GM19452 (cell line): Measurements from ENCODE around the gene ACVR1C.
"Not testable (repeated sequence)": the region's sequence is repeated elsewhere in the genome, so short reads cannot be mapped to it uniquely, and the experiment has no call there.

Experiments
- ATAC-seq: cut with Tn5 transposase; IDR thresholded peaks from one replicate; pipeline ENCODE4 v1.9.1; 2021; ENCODE audit not compliant: unreplicated experiment

ACVR1C gene

GRCh38 chr2:157587576-157587975, 41.1 kb downstream of the ACVR1C start:
- no peak for ATAC-seq

GRCh38 chr2:157574165-157574564, 54.5 kb downstream of the ACVR1C start:
- no peak for ATAC-seq

DNA sequence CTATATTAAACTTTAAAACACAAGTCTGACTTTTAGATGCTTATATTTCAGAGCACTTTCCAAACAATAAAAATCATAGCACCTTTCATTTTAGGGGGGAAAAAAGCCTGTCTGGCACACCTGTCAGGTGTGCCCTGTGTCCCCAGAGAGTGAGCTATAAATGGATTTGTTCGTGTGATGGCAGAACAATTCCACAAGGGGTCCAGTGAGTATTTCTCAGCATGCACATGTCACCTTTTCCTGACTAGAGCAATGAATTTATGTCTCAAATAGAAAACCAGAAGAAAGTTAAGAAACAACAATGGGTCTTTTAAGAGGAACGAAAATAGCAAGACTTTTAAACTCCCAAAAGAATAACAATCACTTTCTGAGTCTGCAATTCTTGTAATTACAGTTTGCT, 55.9 kb downstream of the ACVR1C start:
- ATAC-seq, result peak; percentile 67

- not testable (repeated sequence) for ATAC-seq
Measured at GRCh38 chr2:157566623-157567022, 62.0 kb downstream of the ACVR1C start.

- ATAC-seq, result not testable (repeated sequence)
Measured at GRCh38 chr2:157566113-157566512, 62.6 kb downstream of the ACVR1C start.

DNA sequence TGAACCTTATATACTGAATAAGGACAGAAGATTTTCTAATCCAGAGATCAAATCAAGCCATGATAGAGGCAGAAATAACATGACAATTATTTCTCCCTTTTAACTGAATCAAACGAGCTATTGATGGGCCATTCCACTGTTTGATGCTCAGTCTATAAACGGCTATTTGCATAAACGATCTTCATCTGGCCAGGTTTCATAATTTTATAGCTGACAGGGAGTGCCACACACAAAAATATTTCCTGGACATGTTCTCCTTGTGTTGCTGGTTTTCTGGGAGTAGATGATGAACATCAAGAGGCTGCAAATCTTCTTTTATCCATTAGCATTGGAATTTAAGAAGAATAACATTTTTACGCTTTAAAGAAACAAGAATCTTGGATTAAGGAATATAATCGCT, 63.1 kb downstream of the ACVR1C start:
- ATAC-seq, result no peak

- no peak for ATAC-seq
Measured at GRCh38 chr2:157559890-157560289, 68.8 kb downstream of the ACVR1C start.

DNA sequence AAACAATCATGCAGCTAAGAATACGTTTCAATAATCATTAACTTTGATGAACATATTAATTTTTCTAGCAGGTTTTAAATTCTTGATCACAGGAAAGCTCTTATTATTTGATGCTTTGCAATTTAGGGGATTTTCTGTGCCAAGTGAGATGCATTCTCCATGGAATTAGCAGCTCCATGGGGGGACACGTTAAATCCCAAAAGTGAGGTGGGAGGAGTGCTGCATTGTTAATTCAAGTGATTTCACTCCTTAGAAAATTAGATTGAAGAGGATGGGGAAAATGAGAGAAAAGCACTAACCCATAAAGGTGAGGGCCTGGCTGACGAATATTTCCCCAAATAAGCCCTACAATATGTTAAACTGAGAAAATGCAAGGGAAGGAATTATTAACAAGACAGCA, 69.2 kb downstream of the ACVR1C start:
- no peak for ATAC-seq

DNA sequence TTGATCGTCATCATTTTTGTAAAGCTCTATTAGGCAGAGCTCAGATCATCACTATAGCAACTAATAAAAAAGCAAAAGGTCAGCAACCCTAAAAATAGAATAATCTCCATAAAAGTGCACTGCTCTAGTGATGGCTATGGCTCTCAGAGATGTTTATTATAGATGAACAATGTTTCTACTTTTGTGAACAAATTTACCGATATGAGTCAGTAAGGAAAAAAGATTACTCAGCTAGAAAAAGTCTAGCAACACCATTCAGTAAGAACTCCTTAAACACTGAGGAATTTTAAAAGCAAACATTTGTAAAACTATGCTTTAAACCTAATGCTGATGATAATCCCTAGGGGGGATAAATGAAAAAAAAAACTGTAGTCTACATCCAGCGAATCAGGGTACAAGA, 69.6 kb downstream of the ACVR1C start:
- no peak for ATAC-seq

GRCh38 chr2:157557770-157558169, 70.9 kb downstream of the ACVR1C start:
- no peak for ATAC-seq

- no peak for ATAC-seq
Measured at GRCh38 chr2:157540102-157540501, 88.6 kb downstream of the ACVR1C start.

GRCh38 chr2:157538064-157538463, 90.6 kb downstream of the ACVR1C start:
- no peak for ATAC-seq

DNA sequence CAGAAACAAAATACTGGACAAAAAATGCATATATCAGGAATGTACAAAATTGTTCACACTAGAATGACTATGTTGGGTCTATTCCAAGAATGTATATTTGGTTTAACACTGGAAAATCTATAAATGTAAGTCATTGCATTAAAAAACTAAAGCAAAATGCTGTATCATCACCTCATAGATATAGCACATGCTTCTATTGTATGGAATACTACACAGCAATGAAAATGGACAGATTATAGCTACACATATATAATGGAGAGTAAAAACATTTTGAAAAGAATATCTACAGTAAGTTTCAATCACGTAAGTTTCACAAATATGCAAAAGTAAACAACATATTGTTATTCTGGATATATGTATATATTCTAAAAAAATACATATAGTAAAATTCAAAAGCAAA, 91.8 kb downstream of the ACVR1C start:
- no peak for ATAC-seq

DNA sequence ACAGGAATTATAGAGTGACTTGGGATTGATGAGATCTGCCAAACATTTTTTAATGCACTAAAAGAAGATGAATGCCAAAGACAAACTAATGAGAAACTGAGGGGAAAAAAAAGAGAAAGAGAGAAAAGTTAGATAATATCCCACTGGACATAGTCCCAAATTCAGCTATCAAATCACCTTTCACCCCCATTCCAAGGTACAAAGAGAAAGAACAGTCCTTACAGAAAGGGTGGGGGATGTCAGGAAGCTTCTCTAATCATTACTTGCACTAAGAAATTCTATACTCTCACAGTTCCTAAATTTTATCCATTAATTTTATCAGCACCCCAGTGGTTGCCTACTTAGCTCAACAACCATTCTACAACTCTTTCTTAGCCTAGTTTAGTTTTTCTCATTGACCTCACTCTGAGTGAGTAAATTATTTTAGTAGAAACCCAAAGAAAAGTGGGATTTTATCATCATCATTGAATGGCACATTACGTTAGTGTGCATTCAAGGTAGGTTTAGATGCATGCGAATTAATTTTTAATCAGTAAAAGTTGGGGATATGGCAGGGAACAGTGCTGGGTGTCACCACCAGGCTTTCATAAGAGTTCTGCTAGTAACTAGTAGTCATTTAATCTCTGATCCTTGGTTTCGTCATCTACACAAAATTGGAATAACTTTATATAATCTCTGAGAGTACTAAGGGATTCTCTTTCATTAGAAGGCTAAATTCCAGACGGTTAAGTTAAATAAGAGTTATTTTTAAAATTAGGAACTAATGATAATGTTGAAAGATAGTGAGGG, 99.5 kb downstream of the ACVR1C start:
- ATAC-seq, result no peak

DNA sequence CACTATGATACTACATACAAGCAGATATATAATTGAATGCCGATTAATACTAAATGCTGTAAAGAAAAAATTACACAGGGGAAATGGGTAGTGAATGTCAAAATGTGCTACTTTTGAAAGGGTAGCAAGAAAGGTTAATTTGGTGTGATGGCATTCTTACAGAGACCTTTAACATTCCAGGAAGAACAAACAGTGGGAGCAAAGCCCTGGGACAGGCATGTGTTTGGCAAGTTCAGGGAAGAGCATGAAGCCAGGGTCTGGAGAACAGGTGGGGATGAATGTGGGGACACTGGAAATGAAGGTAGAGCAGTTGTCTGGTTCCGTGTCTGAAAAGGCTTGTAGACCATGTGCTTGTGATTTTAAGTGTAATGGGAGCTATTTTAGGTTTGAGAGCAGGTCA, 102.6 kb downstream of the ACVR1C start:
- ATAC-seq, result no peak

DNA sequence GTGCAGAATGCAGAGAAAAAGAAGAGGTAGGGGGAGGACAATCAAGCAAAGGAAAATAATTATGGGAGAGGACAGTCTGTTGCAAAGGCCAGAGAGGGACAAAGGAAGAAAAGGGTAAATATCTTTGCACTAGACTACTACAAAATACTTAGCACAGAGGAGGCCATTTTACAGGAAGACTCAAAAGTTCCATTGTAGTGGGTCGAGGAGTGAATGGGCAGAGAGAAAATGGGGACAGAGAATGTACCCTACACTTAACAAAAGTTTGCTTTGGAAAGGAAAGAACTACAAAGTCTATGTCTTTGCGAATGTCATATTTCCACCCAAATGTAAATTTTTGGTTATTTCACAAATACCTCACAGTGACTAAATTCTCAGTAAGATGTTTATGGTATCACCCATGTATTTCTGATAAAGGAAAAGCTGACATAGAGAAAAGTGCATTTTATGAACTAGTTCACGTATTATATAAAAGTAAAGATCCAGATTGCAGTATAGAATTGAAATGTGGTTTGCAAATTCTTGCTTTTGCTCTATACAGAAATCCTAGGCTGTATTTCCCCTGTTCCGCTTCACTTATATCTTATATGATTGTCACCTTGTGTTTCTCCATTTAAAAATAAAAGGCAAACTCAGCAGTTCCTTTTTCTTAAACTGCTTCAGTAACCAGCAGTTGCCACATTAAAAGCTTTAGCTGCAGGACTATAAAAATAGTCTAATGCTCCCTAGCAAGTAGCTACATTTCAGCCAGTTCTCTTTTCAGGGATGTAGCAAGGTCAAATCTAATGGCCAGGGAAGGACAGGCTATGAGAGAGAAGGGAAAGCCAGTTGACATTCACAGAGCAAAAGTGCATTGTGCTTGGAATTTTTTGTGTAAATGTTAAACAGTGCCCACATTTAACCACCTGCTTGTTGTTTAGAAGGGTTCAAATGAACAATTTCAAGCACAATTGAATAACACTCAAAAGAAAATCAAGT, 105.1 kb downstream of the ACVR1C start:
- ATAC-seq, result no peak

GRCh38 chr2:157514966-157515365, 113.7 kb downstream of the ACVR1C start:
- ATAC-seq, result not testable (repeated sequence)

GRCh38 chr2:157509744-157510143, 118.9 kb downstream of the ACVR1C start:
- ATAC-seq, result no peak

DNA sequence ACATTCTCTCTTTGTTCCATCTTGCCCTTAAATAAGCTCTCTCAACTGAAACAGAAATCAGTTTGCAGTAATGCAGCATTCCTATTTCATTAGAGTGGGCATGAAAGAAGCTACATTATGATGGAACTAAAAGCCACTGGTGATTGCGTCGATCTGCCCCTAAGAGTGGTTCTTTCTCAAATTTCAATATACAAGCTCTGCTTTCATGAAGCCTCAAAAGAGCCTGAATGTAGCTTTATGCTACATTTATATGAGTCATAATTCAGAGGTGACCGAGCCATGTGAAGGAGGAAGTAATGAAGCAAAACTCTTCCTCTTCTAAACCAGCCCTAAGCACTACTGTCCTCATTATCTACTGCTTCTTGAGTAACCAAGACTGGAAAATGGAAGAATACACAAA, 120.0 kb downstream of the ACVR1C start:
- no peak for ATAC-seq

- no peak for ATAC-seq
Measured at GRCh38 chr2:157506586-157506985, 122.1 kb downstream of the ACVR1C start.

- ATAC-seq, result no peak
Measured at GRCh38 chr2:157504623-157505022, 124.0 kb downstream of the ACVR1C start.

DNA sequence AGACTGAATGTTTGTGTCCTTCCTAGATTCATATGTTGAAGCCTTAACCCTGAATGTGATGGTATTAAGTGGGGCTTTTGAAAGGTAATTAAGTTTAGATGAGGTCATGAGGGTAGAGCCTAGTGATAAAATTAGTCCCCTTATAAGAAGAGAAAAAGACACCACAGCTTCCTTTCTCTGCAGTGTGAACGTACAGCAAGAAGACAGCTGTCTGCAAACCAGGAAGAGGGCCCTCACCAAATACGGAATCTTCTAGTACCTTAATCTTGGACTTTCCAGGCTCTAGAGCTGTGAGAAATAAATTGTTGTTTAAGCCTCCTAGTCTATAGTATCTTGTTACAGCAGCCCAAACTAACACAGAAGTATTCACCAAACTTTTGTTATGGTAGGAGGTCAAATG, 127.6 kb downstream of the ACVR1C start:
- no peak for ATAC-seq
